Brain microvascular endothelial cell (primary cell): Measurements from ENCODE around the gene SLCO3A1.

Source experiments
- DNase-seq: peaks from one replicate; pipeline ENCODE4 v3.0.0-alpha.2; 2020
- H3K27ac ChIP-seq: fragments of 250-450 bp; sonication (Bioruptor Pico); 2 replicates; pipeline ENCODE4 v1.5.1; 2020; ENCODE audit warnings: mild to moderate bottlenecking, moderate library complexity
- H3K27me3 ChIP-seq: fragments of 250-450 bp; sonication (Bioruptor Pico); replicated peaks from 2 replicates; pipeline ENCODE4 v1.5.1; 2020; ENCODE audit warnings: mild to moderate bottlenecking
- H3K36me3 ChIP-seq: fragments of 250-450 bp; sonication (Bioruptor Pico); replicated peaks from 2 replicates; pipeline ENCODE4 v1.5.1; 2020; ENCODE audit warnings: mild to moderate bottlenecking
- H3K4me3 ChIP-seq: 2 replicates; pipeline ENCODE4 v1.5.1; 2011; ENCODE audit warnings: low read depth, mild to moderate bottlenecking, control low read depth, low read length, moderate library complexity
- in situ Hi-C: cut with HindIII; loops from 2 replicates; pipeline ENCODE4 v1.10.0; 2017; ENCODE audit warnings: low sequenced_read_pairs, low pct_ligation_motif_present
- TF ChIP-seq, protein P1 (sequence below): IDR thresholded peaks from 2 replicates; pipeline ENCODE4 v1.5.1; 2011; ENCODE audit warnings: low read depth, mild to moderate bottlenecking, moderate library complexity, low read length, control low read depth, inconsistent platforms; ENCODE audit errors: missing control alignments

Gene SLCO3A1

DNA sequence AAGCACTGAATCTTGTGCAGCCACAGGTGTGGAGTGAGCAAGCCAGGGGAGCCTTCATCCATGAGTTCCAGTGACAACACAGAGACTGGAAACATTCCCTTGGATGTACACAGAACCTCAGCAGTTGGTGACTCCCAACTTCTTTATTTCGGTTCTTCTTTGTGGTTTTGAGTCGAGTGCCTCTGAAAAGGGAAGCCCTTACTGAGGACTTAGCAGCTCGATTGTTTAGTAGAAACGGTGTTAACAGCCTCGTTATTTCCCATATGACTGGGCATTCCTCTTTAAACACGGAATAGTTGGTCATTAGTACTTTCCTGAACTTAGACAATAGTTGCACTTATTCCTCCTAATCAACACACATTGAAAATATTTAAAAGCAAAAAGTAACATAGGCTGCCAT is 7.7 kb downstream of the SLCO3A1 start:
- Histone ChIP-seq H3K4me3 (no peak overlapping the region), H3K27ac (no peak overlapping the region), H3K27me3 (no peaks in the 10 kb centered on the region), H3K36me3 (no peaks in the 10 kb centered on the region)
- TF ChIP-seq, protein P1, sequence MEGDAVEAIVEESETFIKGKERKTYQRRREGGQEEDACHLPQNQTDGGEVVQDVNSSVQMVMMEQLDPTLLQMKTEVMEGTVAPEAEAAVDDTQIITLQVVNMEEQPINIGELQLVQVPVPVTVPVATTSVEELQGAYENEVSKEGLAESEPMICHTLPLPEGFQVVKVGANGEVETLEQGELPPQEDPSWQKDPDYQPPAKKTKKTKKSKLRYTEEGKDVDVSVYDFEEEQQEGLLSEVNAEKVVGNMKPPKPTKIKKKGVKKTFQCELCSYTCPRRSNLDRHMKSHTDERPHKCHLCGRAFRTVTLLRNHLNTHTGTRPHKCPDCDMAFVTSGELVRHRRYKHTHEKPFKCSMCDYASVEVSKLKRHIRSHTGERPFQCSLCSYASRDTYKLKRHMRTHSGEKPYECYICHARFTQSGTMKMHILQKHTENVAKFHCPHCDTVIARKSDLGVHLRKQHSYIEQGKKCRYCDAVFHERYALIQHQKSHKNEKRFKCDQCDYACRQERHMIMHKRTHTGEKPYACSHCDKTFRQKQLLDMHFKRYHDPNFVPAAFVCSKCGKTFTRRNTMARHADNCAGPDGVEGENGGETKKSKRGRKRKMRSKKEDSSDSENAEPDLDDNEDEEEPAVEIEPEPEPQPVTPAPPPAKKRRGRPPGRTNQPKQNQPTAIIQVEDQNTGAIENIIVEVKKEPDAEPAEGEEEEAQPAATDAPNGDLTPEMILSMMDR = no peak
- no peak for DNase-seq
- in situ Hi-C loops = no loop called here

DNA sequence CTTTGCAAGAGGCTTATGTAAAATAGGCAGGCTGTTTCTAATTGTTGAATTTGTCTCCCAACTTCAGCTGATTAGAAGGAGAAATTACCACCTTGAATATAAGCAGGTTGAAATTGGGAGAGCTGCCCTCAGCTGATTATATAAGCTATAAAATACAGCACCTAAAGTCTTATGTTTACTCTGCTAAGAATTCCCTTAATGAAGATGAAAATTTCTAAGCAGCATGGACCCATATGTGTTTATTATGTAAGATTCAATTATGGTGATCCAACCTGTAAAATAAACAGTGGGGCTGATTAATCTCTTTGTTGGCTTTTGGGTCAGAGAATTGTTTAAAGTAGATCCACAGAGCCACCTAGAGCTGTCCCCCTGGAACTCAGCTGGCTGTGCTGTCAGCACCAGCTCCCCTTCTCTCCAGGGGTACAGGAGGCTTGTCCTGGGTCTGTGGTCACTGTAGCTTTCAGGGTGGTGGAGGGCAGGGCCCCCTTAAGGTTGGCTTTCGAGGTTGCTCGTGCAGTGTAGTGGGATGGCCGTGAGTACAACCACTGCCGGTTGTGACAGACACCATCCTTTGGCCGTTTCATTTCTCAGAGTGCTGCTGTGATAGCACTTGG is 9.5 kb downstream of the SLCO3A1 start:
- Histone ChIP-seq H3K27me3 (no peaks in the 10 kb centered on the region), H3K36me3 (no peaks in the 10 kb centered on the region), H3K4me3 (no peak overlapping the region), H3K27ac (no peak overlapping the region)
- DNase-seq = no peak
- in situ Hi-C loops = no loop called here
- TF ChIP-seq, protein P1 = no peak

DNA sequence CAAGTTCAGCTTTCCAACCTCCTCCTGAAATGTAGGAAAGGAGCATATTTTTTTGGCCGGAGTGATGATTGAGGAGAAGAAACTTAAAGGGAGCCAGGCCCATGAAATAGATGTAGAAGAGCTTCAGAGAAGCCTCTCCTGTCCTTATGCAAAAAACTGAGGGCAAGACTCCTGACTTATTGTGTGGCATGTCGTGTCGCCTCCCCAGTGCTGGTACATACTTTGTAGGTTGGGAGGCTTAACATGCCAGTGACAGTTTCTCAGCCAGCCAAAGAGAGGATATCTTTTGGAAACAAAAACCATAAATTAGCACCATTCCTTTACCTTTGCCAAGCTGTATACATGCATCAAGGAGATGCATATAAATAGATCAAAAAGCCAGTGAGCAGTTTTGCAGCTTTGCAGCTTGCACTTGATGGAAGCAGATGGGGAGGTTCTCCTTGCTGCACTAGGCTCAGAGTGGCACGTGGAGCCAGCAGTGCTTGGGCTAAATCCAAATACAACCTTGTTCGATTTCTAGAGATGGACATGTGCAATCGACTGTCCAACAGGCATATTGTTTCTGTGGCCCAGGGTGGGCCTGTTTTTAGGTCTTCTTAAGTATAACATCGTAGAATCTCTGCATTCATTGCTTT is 10.2 kb downstream of the SLCO3A1 start:
- H3K27me3 ChIP-seq = no peaks in the 10 kb centered on the region
- H3K36me3 ChIP-seq = no peaks in the 10 kb centered on the region
- in situ Hi-C loops = no loop called here
- H3K27ac ChIP-seq = no peak overlapping the region
- TF ChIP-seq, protein P1 = no peak
- no peak overlapping the region for H3K4me3 ChIP-seq
- DNase-seq = no peak

DNA sequence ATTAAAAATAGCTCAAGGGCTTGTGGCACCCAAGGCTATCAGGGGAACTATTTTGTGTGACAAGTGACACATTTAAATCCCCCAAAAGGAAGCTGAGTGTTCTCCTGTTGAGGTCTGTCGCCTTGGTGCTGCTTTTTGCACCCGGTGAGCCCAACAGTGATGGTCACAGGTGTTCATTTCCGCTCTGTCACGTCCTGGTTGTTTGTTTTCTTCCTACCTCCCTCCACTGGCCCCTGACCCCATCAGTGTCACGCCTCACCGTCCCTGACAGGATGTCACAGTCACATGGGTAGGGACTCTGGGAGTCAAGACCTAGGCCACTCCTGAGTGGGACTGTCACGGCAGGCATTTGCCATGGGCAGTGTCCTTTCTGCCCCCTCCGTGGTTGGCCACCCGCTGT is 11.2 kb downstream of the SLCO3A1 start:
- Histone ChIP-seq H3K27me3 (no peaks in the 10 kb centered on the region), H3K4me3 (no peak overlapping the region), H3K27ac (no peak overlapping the region), H3K36me3 (no peaks in the 10 kb centered on the region)
- no peak for DNase-seq
- in situ Hi-C loops = no loop called here
- TF ChIP-seq, protein P1 = no peak

DNA sequence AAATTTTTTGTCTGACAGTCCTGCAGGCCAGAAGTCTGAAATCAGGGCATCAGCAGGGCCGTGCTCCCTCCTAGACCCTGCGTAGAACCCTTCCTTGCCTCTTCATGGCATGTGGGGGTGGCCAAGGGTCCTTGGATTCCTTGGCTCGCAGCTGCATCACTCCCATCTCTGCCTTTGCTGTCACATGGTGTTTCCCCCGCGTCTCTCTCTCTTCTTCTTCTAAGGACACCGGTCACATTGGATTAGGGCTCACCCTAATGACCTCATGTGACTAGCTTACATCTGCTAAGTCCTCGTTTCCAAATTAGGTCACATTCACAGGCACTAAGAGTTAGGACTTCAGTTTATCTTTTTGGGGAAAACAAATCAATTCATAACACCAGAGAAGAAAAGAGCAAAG is 12.0 kb downstream of the SLCO3A1 start:
- H3K27ac ChIP-seq = no peak overlapping the region
- in situ Hi-C loops = no loop called here
- TF ChIP-seq, protein P1 = no peak

DNA sequence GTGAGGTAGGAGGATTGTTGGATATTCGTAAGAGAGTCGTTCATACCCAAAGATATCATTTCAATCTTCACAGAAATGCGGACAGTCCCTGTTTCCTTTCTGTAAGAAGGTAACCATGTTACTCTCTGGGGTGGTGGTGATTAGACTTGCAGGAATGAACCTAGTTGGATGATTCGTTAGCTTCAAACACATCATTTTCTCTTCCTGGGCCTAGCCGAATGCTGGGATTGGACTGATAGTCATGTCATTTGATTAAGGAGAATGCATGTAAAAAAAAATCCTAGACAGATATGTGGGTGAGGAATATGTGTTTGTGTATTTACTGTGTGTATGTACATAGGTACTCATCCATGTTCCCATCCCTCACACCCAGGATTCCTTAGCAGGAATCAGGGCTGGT is 12.4 kb downstream of the SLCO3A1 start:
- no peak for DNase-seq
- TF ChIP-seq, protein P1 = no peak
- H3K27ac ChIP-seq = no peak overlapping the region
- H3K36me3 ChIP-seq = no peaks in the 10 kb centered on the region
- no peak overlapping the region for H3K4me3 ChIP-seq
- in situ Hi-C loops = no loop called here
- no peaks in the 10 kb centered on the region for H3K27me3 ChIP-seq

More for the DNA sequence above, 12.0 kb downstream of the SLCO3A1 start:
- no peaks in the 10 kb centered on the region for H3K27me3 ChIP-seq
- no peaks in the 10 kb centered on the region for H3K36me3 ChIP-seq
- no peak overlapping the region for H3K4me3 ChIP-seq
- DNase-seq = no peak
